ENCODE data around the gene NOS1AP. TPM values are rescaled to one million over a fixed set of nuclear protein-coding genes. Genes with fewer than 3 reads are reported as not detected.

The NOS1AP gene
- 0.39 and 0.96 TPM in 2 replicates for total RNA-seq

DNA sequence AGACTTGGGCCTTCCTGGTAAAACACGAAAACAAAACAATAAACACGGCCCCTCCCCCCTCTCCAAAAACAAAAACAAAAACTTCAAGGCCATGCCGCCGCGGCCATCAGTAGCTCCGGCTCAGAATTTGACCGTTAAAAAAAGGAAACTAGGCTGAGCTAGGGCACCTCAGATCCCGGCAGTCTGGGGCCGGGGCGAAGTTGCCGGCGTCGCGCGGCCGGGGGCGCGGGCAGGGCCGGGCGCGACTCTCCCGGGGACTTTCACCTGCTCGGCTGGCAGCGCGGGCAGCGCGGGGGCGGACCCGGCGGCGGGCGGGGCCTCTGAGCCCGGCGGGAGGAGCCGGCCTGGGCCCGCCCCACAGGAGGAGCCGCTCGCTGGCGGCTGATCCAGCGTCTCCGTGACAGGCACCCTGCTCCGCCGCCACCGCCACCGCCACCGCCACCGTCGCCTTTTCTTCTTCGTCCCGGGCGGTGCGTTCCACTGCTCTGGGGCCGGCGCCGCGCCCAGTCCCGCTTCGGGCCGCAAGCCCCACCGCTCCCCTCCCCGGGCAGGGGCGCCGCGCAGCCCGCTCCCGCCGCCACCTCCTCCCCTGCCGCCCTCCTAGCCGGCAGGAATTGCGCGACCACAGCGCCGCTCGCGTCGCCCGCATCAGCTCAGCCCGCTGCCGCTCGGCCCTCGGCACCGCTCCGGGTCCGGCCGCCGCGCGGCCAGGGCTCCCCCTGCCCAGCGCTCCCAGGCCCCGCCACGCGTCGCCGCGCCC, at the start of gene NOS1AP:
NOS1AP (plus strand) TSS at position 358 of the 760 bp plus-strand sequence. CDS start 487 bp downstream, outside the sequence.

DNA sequence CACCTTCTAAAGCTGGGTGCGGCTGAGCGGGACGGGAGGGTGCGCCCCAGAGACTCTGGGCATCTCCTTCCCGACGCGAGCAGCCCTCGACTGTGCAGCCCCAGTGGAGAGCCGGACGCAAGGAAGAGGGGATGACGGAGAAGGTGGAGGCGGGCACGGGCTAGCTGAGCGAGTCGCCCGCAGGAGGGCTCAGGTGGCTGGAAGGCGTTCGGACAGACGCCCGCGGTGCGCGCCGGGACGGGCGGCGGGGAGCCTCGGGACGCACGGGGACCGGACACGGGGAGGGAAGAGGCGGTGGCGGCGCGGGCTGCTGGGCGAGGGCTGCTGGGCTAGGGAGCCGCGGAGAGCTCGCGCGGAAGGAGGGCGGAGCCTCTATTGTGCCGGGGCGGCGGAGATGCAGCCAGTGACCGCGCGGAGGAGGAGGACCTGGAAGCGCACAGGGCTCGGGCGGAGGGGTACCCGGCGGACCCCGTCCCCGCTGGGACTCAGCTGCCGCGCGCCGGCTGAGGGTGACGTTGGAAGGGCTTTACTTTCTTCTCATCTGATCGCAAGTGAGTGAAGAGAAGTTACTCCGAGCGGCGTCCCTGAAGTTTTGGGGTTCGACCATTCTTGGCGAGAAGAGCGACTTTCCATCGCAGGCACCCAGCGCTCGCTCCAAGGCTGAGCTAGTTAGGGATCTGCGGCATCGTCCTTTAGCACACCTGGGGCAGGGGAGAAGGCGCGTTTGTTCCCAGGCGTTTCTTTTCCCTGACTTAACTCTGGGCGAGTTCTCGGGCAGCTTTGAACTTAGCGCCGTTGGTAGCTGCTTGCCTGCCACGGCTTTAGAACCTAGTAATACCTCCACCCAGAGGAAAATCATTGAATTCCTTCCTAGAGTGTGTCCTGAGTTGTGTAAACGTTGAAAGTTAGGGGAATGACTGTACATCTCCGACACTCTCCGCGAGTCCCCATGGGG, 45.7 kb upstream of the NOS1AP start, which contains the start of gene OLFML2B:
OLFML2B (minus strand) TSS at position 323 of the 955 bp plus-strand sequence. CDS start 439 bp downstream, outside the sequence.

DNA sequence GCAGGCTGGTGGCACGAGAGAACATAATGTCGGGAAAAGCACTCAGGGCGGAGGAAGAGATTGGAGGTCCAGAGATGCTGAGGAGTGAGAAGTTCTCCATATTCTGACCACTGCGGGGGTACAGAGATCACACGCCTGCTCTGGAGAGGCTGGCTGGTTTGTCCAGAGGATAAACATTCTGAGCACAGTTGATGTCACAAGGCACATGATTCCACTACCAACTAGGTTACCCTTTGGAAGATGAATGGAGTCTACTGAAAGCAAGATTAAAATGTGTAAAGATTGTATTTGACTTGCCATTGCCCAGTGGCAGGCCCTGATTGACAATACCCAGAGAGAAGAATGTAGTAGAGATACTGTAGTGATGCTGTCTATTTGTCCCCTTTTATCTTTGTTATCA, 307.2 kb downstream of the NOS1AP start, which contains the start of gene SPATA46:
SPATA46 (minus strand) TSS at position 164 of the 400 bp plus-strand sequence; CDS start at position 100, 64 bp downstream.

DNA sequence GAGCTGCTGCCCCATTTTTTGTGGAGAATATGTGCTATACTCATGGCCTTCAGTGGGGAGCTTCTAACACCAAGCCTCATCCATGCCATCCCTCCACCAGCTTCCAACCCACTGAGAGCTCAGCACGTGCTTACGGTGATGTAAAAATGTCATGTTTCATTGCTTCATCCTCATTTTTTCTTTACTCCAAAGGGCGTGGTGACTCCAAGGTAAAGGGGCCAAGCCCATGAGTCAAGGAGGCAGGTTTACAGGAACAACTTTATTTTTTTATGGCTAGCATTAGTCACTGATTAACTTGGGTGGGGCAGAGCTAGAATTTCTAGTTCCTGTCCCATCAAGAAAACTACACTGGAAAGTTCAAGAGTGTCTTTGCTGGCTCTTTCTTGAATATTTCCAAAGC, 311.9 kb downstream of the NOS1AP start, which contains the start of gene C1orf226:
C1orf226 (plus strand) TSS at position 346 of the 400 bp plus-strand sequence. CDS start 174 bp downstream, outside the sequence.

DNA sequence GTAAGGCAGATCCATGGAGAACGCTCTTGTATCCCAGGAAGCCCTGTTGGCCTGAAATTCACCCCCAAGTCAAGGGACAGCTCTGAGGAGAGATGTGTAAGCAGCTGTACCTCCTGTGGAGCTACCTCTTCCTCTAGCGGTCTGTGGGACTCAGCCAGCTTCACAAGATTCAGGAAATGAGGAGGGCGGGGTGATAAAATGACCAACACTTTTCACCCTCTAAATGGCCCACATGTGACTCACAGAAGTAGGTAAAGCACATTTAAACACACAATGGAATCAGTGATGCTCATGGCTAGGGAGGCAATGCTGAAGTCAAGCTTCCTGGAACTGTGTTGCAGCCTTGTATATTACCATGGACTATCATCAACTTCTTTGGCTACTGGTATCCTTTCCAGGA, 342.5 kb downstream of the NOS1AP start, which contains the start of gene SH2D1B:
SH2D1B (minus strand) TSS at position 135 of the 400 bp plus-strand sequence; CDS start at position 15, 120 bp downstream.

Other genes with a start within 250 kb of the NOS1AP start
- gene OLFML2B, start 45.8 kb upstream of the NOS1AP start, total RNA-seq = 1.9 and 14.5 TPM in 2 replicates